Measurements from ENCODE around the gene PACSIN1. TPM values are rescaled to one million over a fixed set of nuclear protein-coding genes. Genes with fewer than 3 reads are reported as not detected.

The PACSIN1 gene
- total and polyA plus RNA-seq, 10 of the 15 experiments (the other 5 are each of a cell fraction or from before 2014, with no cell fraction given), result 0.50 to 9.4 (median 2.8) TPM

- no peak overlapping the region for H3K4me2 ChIP-seq (ENCODE audit: control insufficient read depth, insufficient read depth)
- CTCF ChIA-PET, result interaction anchor here (0.8 to 2.9 kb wide), 3 partner anchors 10 to 167 kb away, joined by 4 to 14 read pairs (median 7); no protein-coding TSS in a partner anchor
- intact Hi-C loops (cut with micrococcal nuclease; ENCODE audit: unreplicated experiment) (no loop called here), in situ Hi-C loops (cut with MboI) (no loop called here)
- H3K79me2 ChIP-seq (ENCODE audit: control insufficient read depth, insufficient read depth, low read length), result no peaks in the 10 kb centered on the region
- POLR2A ChIA-PET, result no interaction called here
- RAD21 ChIA-PET (ENCODE audit: unreplicated experiment), result interaction anchor here (1.7 kb wide), 1 partner anchor 139 kb away, joined by 4 read pairs; no protein-coding TSS in a partner anchor
- H4K20me1 ChIP-seq (ENCODE audit: control insufficient read depth, insufficient read depth), result no peaks in the 10 kb centered on the region
- FAIRE-seq (no peak), ATAC-seq (no peak), DNase-seq (ENCODE audit: low read depth, low spot score) (no peak)
- no peaks in the 10 kb centered on the region for H3K36me3 ChIP-seq (ENCODE audit: control insufficient read depth in 2 of 2, insufficient read depth in 2 of 2, low read length in 1 of 2)
- no peak overlapping the region for H3K27ac ChIP-seq (ENCODE audit: control insufficient read depth, insufficient read depth)
- TF ChIP-seq NR2C1 (IDR thresholded peaks at IDR 0.05) (no peak), RBBP5 (conservative IDR thresholded peaks at IDR 0.05) (no peak), STAT3 (IDR thresholded peaks at IDR 0.05; ENCODE audit: low read depth, low read length) (no peak), SUPT20H (IDR thresholded peaks at IDR 0.05; ENCODE audit: borderline replicate concordance, control insufficient read depth, low read depth, low read length) (no peak), ZNF622 (IDR thresholded peaks at IDR 0.05) (no peak), NR2C2 (IDR thresholded peaks at IDR 0.05; ENCODE audit: borderline replicate concordance, control insufficient read depth, insufficient read length, low read depth) (no peak), NR2F1 (conservative IDR thresholded peaks at IDR 0.05) (no peak), CBFB (IDR thresholded peaks at IDR 0.05; ENCODE audit: low read depth) (no peak)
- peaks cover 13% of the 10 kb centered on the region for H3K4me1 ChIP-seq (ENCODE audit: control insufficient read depth, insufficient read depth, low read length)
- H3K27me3 ChIP-seq (replicated peaks in 1 of 2; ENCODE audit: control insufficient read depth in 2 of 2, insufficient read depth in 2 of 2, low read length in 1 of 2), result peaks cover 0 to 3% of the 10 kb centered on the region in 2 experiments; a peak in 2 of 4 replicates
- no peak overlapping the region for H3K9ac ChIP-seq (ENCODE audit: control insufficient read depth, insufficient read depth, low read length)
- no peak overlapping the region for H3K4me3 ChIP-seq
- BruUV-seq (replicated peaks), result no TSS peak
- 38% methylated on average over 3 of the region's 3 CpGs for WGBS (ENCODE audit: insufficient coverage, insufficient replicate concordance, low lambda C conversion rate, missing lambda C conversion rate)
- no peak overlapping the region for H2AFZ ChIP-seq (ENCODE audit: control insufficient read depth, low read depth, low read length)
- no peaks in the 10 kb centered on the region for H3K9me3 ChIP-seq (replicated peaks; ENCODE audit: control insufficient read depth, insufficient read depth, low read length)
- SMC1A ChIA-PET (ENCODE audit: uncharacterized antibody, unreplicated experiment), result interaction anchor here (1.4 to 2.2 kb wide), 2 partner anchors 8 to 139 kb away, joined by 5 to 12 read pairs; no protein-coding TSS in a partner anchor
These were observed 3.6 kb downstream of the PACSIN1 start for GRCh38 chr6:34469499-34469898.

GRCh38 chr6:34472425-34472824 lies 6.5 kb downstream of the PACSIN1 start:
- SMC1A ChIA-PET (ENCODE audit: uncharacterized antibody, unreplicated experiment), result interaction anchor here (0.6 to 1.1 kb wide), 2 partner anchors 17 to 695 kb away, joined by 3 read pairs; no protein-coding TSS in a partner anchor
- no TSS peak for BruUV-seq (replicated peaks)
- no peak overlapping the region for H2AFZ ChIP-seq (ENCODE audit: control insufficient read depth, low read depth, low read length)
- FAIRE-seq (no peak), ATAC-seq (no peak), DNase-seq (ENCODE audit: low read depth, low spot score) (no peak)
- no peaks in the 10 kb centered on the region for H3K79me2 ChIP-seq (ENCODE audit: control insufficient read depth, insufficient read depth, low read length)
- in situ Hi-C loops (cut with MboI) (no loop called here), intact Hi-C loops (cut with micrococcal nuclease; ENCODE audit: unreplicated experiment) (no loop called here)
- H3K36me3 ChIP-seq (ENCODE audit: control insufficient read depth in 2 of 2, insufficient read depth in 2 of 2, low read length in 1 of 2), result no peaks in the 10 kb centered on the region
- H3K4me1 ChIP-seq (ENCODE audit: control insufficient read depth, insufficient read depth, low read length), result peaks cover 13% of the 10 kb centered on the region
- no peak overlapping the region for H3K4me2 ChIP-seq (ENCODE audit: control insufficient read depth, insufficient read depth)
- no peak overlapping the region for H3K4me3 ChIP-seq
- no peaks in the 10 kb centered on the region for H3K9me3 ChIP-seq (replicated peaks; ENCODE audit: control insufficient read depth, insufficient read depth, low read length)
- H3K27ac ChIP-seq (ENCODE audit: control insufficient read depth, insufficient read depth), result no peak overlapping the region
- RAD21 ChIA-PET (ENCODE audit: unreplicated experiment), result interaction anchor here (1.4 to 2.5 kb wide), 2 partner anchors 12 to 15 kb away, joined by 6 to 8 read pairs; no protein-coding TSS in a partner anchor
- 65% methylated on average over 5 of the region's 5 CpGs for WGBS (ENCODE audit: insufficient coverage, insufficient replicate concordance, low lambda C conversion rate, missing lambda C conversion rate)
- H3K27me3 ChIP-seq (replicated peaks in 1 of 2; ENCODE audit: control insufficient read depth in 2 of 2, insufficient read depth in 2 of 2, low read length in 1 of 2), result no peaks in the 10 kb centered on the region
- CTCF ChIA-PET, result interaction anchor here (1.9 kb wide), 1 partner anchor 12 kb away, joined by 6 read pairs; no protein-coding TSS in a partner anchor
- POLR2A ChIA-PET, result interaction anchor here (0.5 kb wide), 1 partner anchor 11 kb away, joined by 3 read pairs; no protein-coding TSS in a partner anchor
- no peak overlapping the region for H3K9ac ChIP-seq (ENCODE audit: control insufficient read depth, insufficient read depth, low read length)
- no peaks in the 10 kb centered on the region for H4K20me1 ChIP-seq (ENCODE audit: control insufficient read depth, insufficient read depth)
- TF ChIP-seq USF2 (IDR thresholded peaks at IDR 0.05; ENCODE audit: borderline replicate concordance, low read depth, low read length) (no peak), SMAD1 (IDR thresholded peaks at IDR 0.05; ENCODE audit: low read depth, partially characterized antibody) (no peak), RAD51 (IDR thresholded peaks at IDR 0.05) (no peak), RBBP5 (conservative IDR thresholded peaks at IDR 0.05) (no peak), DPF2 (IDR thresholded peaks at IDR 0.05) (no peak), JUND (IDR thresholded peaks at IDR 0.05; ENCODE audit: low read depth, low read length) (no peak), ZNF274 (IDR thresholded peaks at IDR 0.05; ENCODE audit: insufficient read depth, insufficient read length) (no peak), YBX1 (IDR thresholded peaks at IDR 0.05) (no peak), IKZF2 (IDR thresholded peaks at IDR 0.05) (no peak)

Measured in GM12878 (cell line).